Measurements from ENCODE around the gene CLEC3B. TPM values are rescaled to one million over a fixed set of nuclear protein-coding genes. Genes with fewer than 3 reads are reported as not detected.

CLEC3B gene
- total and polyA plus RNA-seq, 10 of the 15 experiments (the other 5 are each of a cell fraction or from before 2014, with no cell fraction given) = 0.23 TPM; not detected in 9

DNA sequence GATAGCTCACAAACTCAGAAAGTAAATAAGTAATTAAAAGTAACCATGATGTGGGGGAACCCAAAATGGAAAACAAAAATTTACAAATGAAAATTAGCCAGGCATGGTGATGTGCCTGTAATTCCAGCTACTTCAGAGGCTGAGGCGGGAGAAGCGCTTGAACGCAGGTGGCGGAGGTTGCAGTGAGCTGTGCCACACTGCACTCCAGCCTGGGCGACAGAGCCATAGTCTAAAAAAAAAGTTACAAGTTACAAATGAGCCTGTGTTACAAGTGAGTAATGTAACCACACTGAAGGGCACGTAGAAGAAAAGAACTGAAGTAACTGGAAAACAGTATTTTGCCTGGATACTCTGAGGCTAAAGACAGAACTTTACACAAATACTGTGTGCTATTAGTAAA lies 38.8 kb upstream of the CLEC3B start (continued):
- TF ChIP-seq PKNOX1 (IDR thresholded peaks at IDR 0.05) = no peak
- no peak for TF ChIP-seq DPF2 (IDR thresholded peaks at IDR 0.05)
- no peak for TF ChIP-seq NFYA (IDR thresholded peaks at IDR 0.05; ENCODE audit: borderline replicate concordance, low read depth, low read length)
- no peak for TF ChIP-seq NRF1 (conservative IDR thresholded peaks at IDR 0.05; ENCODE audit: low read depth, low read length)
- no peak for TF ChIP-seq TCF3 (IDR thresholded peaks at IDR 0.05; ENCODE audit: borderline replicate concordance, insufficient read depth, low read depth, low read length)
- TF ChIP-seq BRCA1 (IDR thresholded peaks at IDR 0.05; ENCODE audit: low read depth, low read length) = no peak
- no peak for TF ChIP-seq BMI1 (IDR thresholded peaks at IDR 0.05; ENCODE audit: borderline replicate concordance)

- no peak for FAIRE-seq
- in situ Hi-C loops (cut with MboI) = no loop called here
- 100% methylated on average over 2 of the region's 2 CpGs for WGBS (ENCODE audit: insufficient coverage, insufficient replicate concordance, low lambda C conversion rate, missing lambda C conversion rate)
- peak; percentile 64 for ATAC-seq
- intact Hi-C loops (cut with micrococcal nuclease; ENCODE audit: unreplicated experiment) = no loop called here
- Histone ChIP-seq H3K4me3 (no peak overlapping the region), H4K20me1 (ENCODE audit: control insufficient read depth, insufficient read depth) (no peaks in the 10 kb centered on the region), H3K4me1 (ENCODE audit: control insufficient read depth, insufficient read depth, low read length) (peaks cover 5% of the 10 kb centered on the region; the same call in 1 of the 2 replicates), H3K36me3 (ENCODE audit: control insufficient read depth in 2 of 2, insufficient read depth in 2 of 2, low read length in 1 of 2) (peaks cover 14 to 21% of the 10 kb centered on the region in 2 experiments; a peak in 3 of 4 replicates), H3K27ac (ENCODE audit: control insufficient read depth, insufficient read depth) (no peak overlapping the region), H3K27me3 (replicated peaks in 1 of 2; ENCODE audit: control insufficient read depth in 2 of 2, insufficient read depth in 2 of 2, low read length in 1 of 2) (no peaks in the 10 kb centered on the region), H3K9me3 (replicated peaks; ENCODE audit: control insufficient read depth, insufficient read depth, low read length) (no peaks in the 10 kb centered on the region), H2AFZ (ENCODE audit: control insufficient read depth, low read depth, low read length) (no peak overlapping the region), H3K9ac (ENCODE audit: control insufficient read depth, insufficient read depth, low read length) (no peak overlapping the region), H3K79me2 (ENCODE audit: control insufficient read depth, insufficient read depth, low read length) (peaks cover 25% of the 10 kb centered on the region), H3K4me2 (ENCODE audit: control insufficient read depth, insufficient read depth) (no peak overlapping the region)
- no TSS peak for BruUV-seq (replicated peaks)
- TF ChIP-seq, protein P1, sequence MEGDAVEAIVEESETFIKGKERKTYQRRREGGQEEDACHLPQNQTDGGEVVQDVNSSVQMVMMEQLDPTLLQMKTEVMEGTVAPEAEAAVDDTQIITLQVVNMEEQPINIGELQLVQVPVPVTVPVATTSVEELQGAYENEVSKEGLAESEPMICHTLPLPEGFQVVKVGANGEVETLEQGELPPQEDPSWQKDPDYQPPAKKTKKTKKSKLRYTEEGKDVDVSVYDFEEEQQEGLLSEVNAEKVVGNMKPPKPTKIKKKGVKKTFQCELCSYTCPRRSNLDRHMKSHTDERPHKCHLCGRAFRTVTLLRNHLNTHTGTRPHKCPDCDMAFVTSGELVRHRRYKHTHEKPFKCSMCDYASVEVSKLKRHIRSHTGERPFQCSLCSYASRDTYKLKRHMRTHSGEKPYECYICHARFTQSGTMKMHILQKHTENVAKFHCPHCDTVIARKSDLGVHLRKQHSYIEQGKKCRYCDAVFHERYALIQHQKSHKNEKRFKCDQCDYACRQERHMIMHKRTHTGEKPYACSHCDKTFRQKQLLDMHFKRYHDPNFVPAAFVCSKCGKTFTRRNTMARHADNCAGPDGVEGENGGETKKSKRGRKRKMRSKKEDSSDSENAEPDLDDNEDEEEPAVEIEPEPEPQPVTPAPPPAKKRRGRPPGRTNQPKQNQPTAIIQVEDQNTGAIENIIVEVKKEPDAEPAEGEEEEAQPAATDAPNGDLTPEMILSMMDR (IDR thresholded peaks at IDR 0.05 in 2 of 3, conservative IDR thresholded peaks at IDR 0.05 in 1 of 3; ENCODE audit: control insufficient read depth in 2 of 3, extremely low read depth in 1 of 3, insufficient read depth in 1 of 3, low read depth in 3 of 3, low read length in 3 of 3) = peak; percentile 27 to 60 (median 53); a peak in 5 of 6 replicates
- peak; percentile 14; the same call in 1 of the 2 replicates for TF ChIP-seq RAD21 (IDR thresholded peaks at IDR 0.05; ENCODE audit: insufficient read depth, low read depth, low read length)
- TF ChIP-seq ZNF207 (IDR thresholded peaks at IDR 0.05; ENCODE audit: borderline replicate concordance) = no peak
- no peak for TF ChIP-seq MXI1 (IDR thresholded peaks at IDR 0.05; ENCODE audit: low read depth, low read length)
- no peak for TF ChIP-seq ATF7 (IDR thresholded peaks at IDR 0.05; ENCODE audit: low read depth)
- TF ChIP-seq SMARCA5 (IDR thresholded peaks at IDR 0.05) = no peak
- no peak for TF ChIP-seq ZNF217 (IDR thresholded peaks at IDR 0.05)
- no peak for TF ChIP-seq FOXM1 (IDR thresholded peaks at IDR 0.05; ENCODE audit: low read depth, low read length)
- TF ChIP-seq MAX (IDR thresholded peaks at IDR 0.05; ENCODE audit: low read depth, low read length) = no peak
- no peak for TF ChIP-seq ZNF24 (IDR thresholded peaks at IDR 0.05)
- no peak for TF ChIP-seq BCL11A (IDR thresholded peaks at IDR 0.05; ENCODE audit: low read depth, low read length)
- ChIA-PET RAD21 (ENCODE audit: unreplicated experiment) (interaction anchor here (1.8 kb wide), 1 partner anchor 73 kb away, joined by 6 read pairs; no protein-coding TSS in a partner anchor), CTCF (interaction anchor here (0.7 to 3.3 kb wide), 10 partner anchors 9 to 176 kb away, joined by 3 to 22 read pairs (median 5); no protein-coding TSS in a partner anchor), POLR2A (interaction anchor here (0.7 to 0.9 kb wide), 2 partner anchors 8 to 12 kb away, joined by 3 to 4 read pairs; partner anchors contain the start of genes EXOSC7 and ZDHHC3), SMC1A (ENCODE audit: uncharacterized antibody, unreplicated experiment) (interaction anchor here (0.7 to 8.7 kb wide), 6 partner anchors 7 to 222 kb away, joined by 3 to 97 read pairs (median 4); partner anchors contain the start of genes EXOSC7 and ZDHHC3)
- DNase-seq (ENCODE audit: low read depth, low spot score) = no peak
Observed at GRCh38 chr3:44988073-44988472, 38.0 kb upstream of the CLEC3B start.
